ENCODE measurements around the gene CLTB.

DNA sequence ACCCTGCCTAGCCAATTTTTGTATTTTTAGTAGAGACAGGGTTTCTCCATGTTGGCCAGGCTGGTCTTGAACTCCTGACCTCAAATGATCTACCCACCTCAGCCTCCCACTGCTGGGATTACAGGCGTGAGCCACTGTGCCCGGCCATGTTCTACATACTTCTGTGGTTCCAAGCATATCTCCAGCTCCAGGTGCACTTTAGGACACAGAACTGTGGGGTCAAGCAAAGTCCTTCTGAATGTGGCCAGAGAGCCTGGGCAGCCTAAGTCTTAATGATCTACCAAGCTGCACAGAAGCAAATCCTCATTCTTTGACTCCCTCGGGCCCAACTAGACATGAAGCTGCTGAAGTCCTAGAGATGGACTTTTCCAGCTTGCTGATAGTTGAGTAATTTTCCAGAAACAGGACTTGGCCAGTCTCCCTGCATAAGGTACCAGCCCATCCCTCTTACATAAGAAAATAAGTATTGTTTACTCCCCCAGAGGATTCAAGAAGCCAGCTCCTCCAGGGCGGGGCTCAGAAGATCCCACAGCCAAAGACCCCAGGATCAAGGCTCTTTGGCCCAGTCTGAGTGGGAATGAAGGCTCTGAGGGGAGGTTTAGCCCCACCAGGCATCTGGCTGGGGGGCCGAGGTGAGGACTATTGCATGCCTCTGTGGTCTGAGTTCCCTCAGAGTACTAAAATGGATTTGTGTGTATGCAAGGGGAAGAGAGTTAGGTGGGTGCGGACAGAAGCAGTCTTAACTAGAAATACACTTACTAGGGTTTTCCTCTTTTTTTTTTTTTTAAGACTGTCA is 8.7 kb downstream of the CLTB start:
- TF ChIP-seq GATA2 (IDR thresholded peaks at IDR 0.05; ENCODE audit: low read depth, low read length): no peak
- no peak for TF ChIP-seq GATA3 (IDR thresholded peaks at IDR 0.05; ENCODE audit: low read depth, low read length)
